Activated T-helper 17 cell treated with anti-CD3 and anti-CD28 coated beads, Interleukin-2, amount 50 U/mL, for 72 hours (primary cell): ENCODE results near the gene EOMES. TPM values are rescaled to one million over a fixed set of nuclear protein-coding genes. Genes with fewer than 3 reads are reported as not detected.

ENCODE experiments used
- ATAC-seq: fragments of 150-1000 bp; cut with Tn5 transposase; replicated peaks from 2 replicates; pipeline ENCODE4 v1.10.0; 2021; ENCODE audit warnings: mild to moderate bottlenecking, moderate library complexity
- H3K27ac Mint-ChIP-seq: one replicate; pipeline ENCODE4 v1.8.0; 2022; ENCODE audit warnings: mixed read lengths
- H3K27me3 Mint-ChIP-seq: one replicate; pipeline ENCODE4 v1.8.0; 2022; ENCODE audit warnings: mixed read lengths
- H3K36me3 Mint-ChIP-seq: one replicate; pipeline ENCODE4 v1.8.0; 2022; ENCODE audit warnings: low read depth, mild to moderate bottlenecking, mixed read lengths
- H3K4me1 Mint-ChIP-seq: one replicate; pipeline ENCODE4 v1.8.0; 2022; ENCODE audit warnings: mixed read lengths
- H3K4me3 Mint-ChIP-seq: one replicate; pipeline ENCODE4 v1.8.0; 2022; ENCODE audit warnings: mild to moderate bottlenecking, mixed read lengths
- H3K9me3 Mint-ChIP-seq: one replicate; pipeline ENCODE4 v1.8.0; 2022; ENCODE audit warnings: mixed read lengths
- total RNA-seq, 2 donors: library from RNA; stranded (reverse); gene quantifications; one replicate each; pipeline ENCODE4 v1.2.3, GENCODE V29; 2022

Gene EOMES
- total RNA-seq, 2 donors from 2014 or later = 0.11 to 0.32 TPM

GRCh38 chr3:27728195-27729087 lies 6.3 kb upstream of the EOMES start:
- Mint-ChIP-seq H3K36me3 (peaks cover 16% of the 10 kb centered on the region), H3K9me3 (no peaks in the 10 kb centered on the region), H3K4me3 (peak overlapping the region; percentile 60), H3K4me1 (peaks cover 31% of the 10 kb centered on the region), H3K27ac (no peak overlapping the region), H3K27me3 (peaks cover 82% of the 10 kb centered on the region)
- ATAC-seq = peak; percentile 49

GRCh38 chr3:27726240-27726639 lies 4.1 kb upstream of the EOMES start:
- H3K4me3 Mint-ChIP-seq = no peak overlapping the region
- H3K4me1 Mint-ChIP-seq = peaks cover 33% of the 10 kb centered on the region
- no peak overlapping the region for H3K27ac Mint-ChIP-seq
- peaks cover 19% of the 10 kb centered on the region for H3K36me3 Mint-ChIP-seq
- no peak for ATAC-seq
- no peaks in the 10 kb centered on the region for H3K9me3 Mint-ChIP-seq
- peaks cover 84% of the 10 kb centered on the region for H3K27me3 Mint-ChIP-seq

GRCh38 chr3:27724459-27725197 lies 2.5 kb upstream of the EOMES start:
- peaks cover 19% of the 10 kb centered on the region for H3K36me3 Mint-ChIP-seq
- ATAC-seq = no peak
- H3K27ac Mint-ChIP-seq = no peak overlapping the region
- H3K9me3 Mint-ChIP-seq = no peaks in the 10 kb centered on the region
- peak overlapping the region; percentile 73 for H3K4me3 Mint-ChIP-seq
- H3K4me1 Mint-ChIP-seq = peaks cover 23% of the 10 kb centered on the region
- peaks cover 78% of the 10 kb centered on the region for H3K27me3 Mint-ChIP-seq

- Mint-ChIP-seq H3K27me3 (peaks cover 71% of the 10 kb centered on the region), H3K4me1 (peaks cover 18% of the 10 kb centered on the region), H3K4me3 (peak overlapping the region; percentile 73), H3K27ac (no peak overlapping the region), H3K9me3 (no peaks in the 10 kb centered on the region), H3K36me3 (peaks cover 19% of the 10 kb centered on the region)
- no peak for ATAC-seq
Measured at GRCh38 chr3:27723815-27724458, 1.8 kb upstream of the EOMES start.

- H3K27ac Mint-ChIP-seq = no peak overlapping the region
- H3K27me3 Mint-ChIP-seq = peaks cover 66% of the 10 kb centered on the region
- peaks cover 13% of the 10 kb centered on the region for H3K4me1 Mint-ChIP-seq
- peak overlapping the region; percentile 73 for H3K4me3 Mint-ChIP-seq
- no peak for ATAC-seq
- H3K36me3 Mint-ChIP-seq = peaks cover 15% of the 10 kb centered on the region
- no peaks in the 10 kb centered on the region for H3K9me3 Mint-ChIP-seq
Measured at GRCh38 chr3:27723456-27723814, 1.3 kb upstream of the EOMES start.

- H3K4me1 Mint-ChIP-seq = peaks cover 9% of the 10 kb centered on the region
- no peaks in the 10 kb centered on the region for H3K9me3 Mint-ChIP-seq
- H3K4me3 Mint-ChIP-seq = peak overlapping the region; percentile 73
- ATAC-seq = no peak
- peaks cover 62% of the 10 kb centered on the region for H3K27me3 Mint-ChIP-seq
- H3K36me3 Mint-ChIP-seq = peaks cover 11% of the 10 kb centered on the region
- H3K27ac Mint-ChIP-seq = no peak overlapping the region
Measured at GRCh38 chr3:27723001-27723445, 900 bp upstream of the EOMES start.

GRCh38 chr3:27720899-27721716 lies 1.0 kb downstream of the EOMES start:
- H3K4me1 Mint-ChIP-seq = peaks cover 8% of the 10 kb centered on the region
- H3K27me3 Mint-ChIP-seq = peaks cover 52% of the 10 kb centered on the region
- H3K4me3 Mint-ChIP-seq = peak overlapping the region; percentile 73
- no peak for ATAC-seq
- peaks cover 11% of the 10 kb centered on the region for H3K36me3 Mint-ChIP-seq
- no peaks in the 10 kb centered on the region for H3K9me3 Mint-ChIP-seq
- H3K27ac Mint-ChIP-seq = no peak overlapping the region

GRCh38 chr3:27719314-27720003 lies 2.7 kb downstream of the EOMES start:
- no peak overlapping the region for H3K27ac Mint-ChIP-seq
- H3K4me3 Mint-ChIP-seq = no peak overlapping the region
- peaks cover 47% of the 10 kb centered on the region for H3K27me3 Mint-ChIP-seq
- no peaks in the 10 kb centered on the region for H3K9me3 Mint-ChIP-seq
- H3K36me3 Mint-ChIP-seq = peaks cover 11% of the 10 kb centered on the region
- ATAC-seq = no peak
- peaks cover 9% of the 10 kb centered on the region for H3K4me1 Mint-ChIP-seq

GRCh38 chr3:27718459-27718858 lies 3.7 kb downstream of the EOMES start:
- H3K9me3 Mint-ChIP-seq = no peaks in the 10 kb centered on the region
- H3K4me3 Mint-ChIP-seq = no peak overlapping the region
- peaks cover 3% of the 10 kb centered on the region for H3K36me3 Mint-ChIP-seq
- peaks cover 47% of the 10 kb centered on the region for H3K27me3 Mint-ChIP-seq
- ATAC-seq = peak; percentile 12
- H3K4me1 Mint-ChIP-seq = peaks cover 13% of the 10 kb centered on the region
- H3K27ac Mint-ChIP-seq = no peak overlapping the region

- ATAC-seq = no peak
- Mint-ChIP-seq H3K27me3 (peaks cover 44% of the 10 kb centered on the region), H3K27ac (no peak overlapping the region), H3K4me3 (no peak overlapping the region), H3K9me3 (no peaks in the 10 kb centered on the region), H3K4me1 (peaks cover 15% of the 10 kb centered on the region), H3K36me3 (peaks cover 5% of the 10 kb centered on the region)
Measured at GRCh38 chr3:27717200-27717852, 4.8 kb downstream of the EOMES start.

GRCh38 chr3:27716309-27716708 lies 5.8 kb downstream of the EOMES start:
- peaks cover 19% of the 10 kb centered on the region for H3K4me1 Mint-ChIP-seq
- no peak for ATAC-seq
- H3K27me3 Mint-ChIP-seq = peaks cover 48% of the 10 kb centered on the region
- H3K27ac Mint-ChIP-seq = no peak overlapping the region
- H3K36me3 Mint-ChIP-seq = peaks cover 9% of the 10 kb centered on the region
- no peaks in the 10 kb centered on the region for H3K9me3 Mint-ChIP-seq
- H3K4me3 Mint-ChIP-seq = no peak overlapping the region

GRCh38 chr3:27715863-27716262 lies 6.3 kb downstream of the EOMES start:
- ATAC-seq = no peak
- Mint-ChIP-seq H3K4me1 (peaks cover 19% of the 10 kb centered on the region), H3K36me3 (peaks cover 9% of the 10 kb centered on the region), H3K27ac (no peak overlapping the region), H3K27me3 (peaks cover 47% of the 10 kb centered on the region), H3K4me3 (no peak overlapping the region), H3K9me3 (no peaks in the 10 kb centered on the region)

GRCh38 chr3:27715454-27715806 lies 6.7 kb downstream of the EOMES start:
- H3K27ac Mint-ChIP-seq = no peak overlapping the region
- ATAC-seq = no peak
- H3K9me3 Mint-ChIP-seq = no peaks in the 10 kb centered on the region
- H3K4me3 Mint-ChIP-seq = peak overlapping the region; percentile 99
- H3K4me1 Mint-ChIP-seq = peaks cover 19% of the 10 kb centered on the region
- H3K27me3 Mint-ChIP-seq = peaks cover 48% of the 10 kb centered on the region
- peaks cover 9% of the 10 kb centered on the region for H3K36me3 Mint-ChIP-seq
